HEK293T (cell line): ENCODE data around the gene MGLL.

ENCODE experiments used
- BHLHE40 ChIP-seq: fragments of 450-650 bp; IDR thresholded peaks from 2 replicates; pipeline ENCODE4 v1.6.1; 2016; ENCODE audit warnings: mild to moderate bottlenecking, moderate library complexity, borderline replicate concordance
- ELF4 ChIP-seq: fragments of 450-650 bp; IDR thresholded peaks from 2 replicates; pipeline ENCODE4 v1.6.1; 2017; ENCODE audit warnings: antibody characterized with exemption
- FOXA1 ChIP-seq: fragments of 450-650 bp; IDR thresholded peaks from 2 replicates; pipeline ENCODE4 v1.6.1; 2016; ENCODE audit warnings: mild to moderate bottlenecking
- FOXK2 ChIP-seq: fragments of 450-650 bp; IDR thresholded peaks from 2 replicates; pipeline ENCODE4 v1.6.1; 2016; ENCODE audit warnings: mild to moderate bottlenecking
- FOXM1 ChIP-seq: fragments of 450-650 bp; IDR thresholded peaks from 2 replicates; pipeline ENCODE4 v1.6.1; 2017; ENCODE audit warnings: mild to moderate bottlenecking, borderline replicate concordance
- HDGF ChIP-seq: fragments of 450-650 bp; IDR thresholded peaks from 2 replicates; pipeline ENCODE4 v1.6.1; 2017; ENCODE audit warnings: antibody characterized with exemption, borderline replicate concordance
- LEF1 ChIP-seq: fragments of 450-650 bp; IDR thresholded peaks from 2 replicates; pipeline ENCODE4 v1.6.1; 2017; ENCODE audit warnings: mild to moderate bottlenecking, borderline replicate concordance
- NFRKB ChIP-seq: fragments of 450-650 bp; IDR thresholded peaks from 2 replicates; pipeline ENCODE4 v1.6.1; 2016; ENCODE audit warnings: mild to moderate bottlenecking, moderate library complexity
- PKNOX1 ChIP-seq: fragments of 450-650 bp; IDR thresholded peaks from 2 replicates; pipeline ENCODE4 v1.6.1; 2016
- SP1 ChIP-seq: fragments of 450-650 bp; IDR thresholded peaks from 2 replicates; pipeline ENCODE4 v1.6.1; 2017
- TARDBP ChIP-seq: fragments of 450-650 bp; IDR thresholded peaks from 2 replicates; pipeline ENCODE4 v1.6.1; 2016
- ZNF384 ChIP-seq: fragments of 450-650 bp; IDR thresholded peaks from 2 replicates; pipeline ENCODE4 v1.6.1; 2016

- TF ChIP-seq PKNOX1 (no peak), ELF4 (no peak), FOXM1 (no peak), FOXK2 (no peak), HDGF (no peak), TARDBP (no peak), BHLHE40 (no peak), SP1 (no peak), FOXA1 (no peak), NFRKB (no peak), ZNF384 (no peak), LEF1 (no peak)
These were observed 18.7 kb downstream of the MGLL start for GRCh38 chr3:127803619-127804018.
